Fibroblast of upper back skin (primary cell): ENCODE data around the gene CCDC174.

Source experiments
- DNase-seq: peaks from one replicate; pipeline ENCODE4 v3.0.0-alpha.2; 2013

CCDC174 gene

DNA sequence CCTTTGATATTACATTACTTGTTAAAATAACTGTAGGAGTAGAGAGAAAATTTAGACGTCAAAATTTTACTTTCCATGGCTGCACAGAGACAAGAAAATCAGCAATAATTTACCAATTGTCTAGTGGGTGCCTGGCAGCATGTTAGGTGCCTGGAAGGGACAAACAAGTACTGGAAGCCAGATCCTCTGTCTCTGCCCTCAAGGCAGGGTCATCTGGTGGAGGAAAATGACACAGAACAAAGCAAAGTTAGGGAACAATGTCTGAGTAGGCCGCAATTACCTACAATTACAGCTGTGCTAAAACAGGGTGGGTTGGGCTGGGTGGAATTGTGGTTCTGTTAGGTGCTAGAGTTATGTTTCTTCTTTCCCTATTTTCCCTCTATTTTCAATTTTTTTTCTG lies 7.4 kb downstream of the CCDC174 start:
- DNase-seq: no peak

DNA sequence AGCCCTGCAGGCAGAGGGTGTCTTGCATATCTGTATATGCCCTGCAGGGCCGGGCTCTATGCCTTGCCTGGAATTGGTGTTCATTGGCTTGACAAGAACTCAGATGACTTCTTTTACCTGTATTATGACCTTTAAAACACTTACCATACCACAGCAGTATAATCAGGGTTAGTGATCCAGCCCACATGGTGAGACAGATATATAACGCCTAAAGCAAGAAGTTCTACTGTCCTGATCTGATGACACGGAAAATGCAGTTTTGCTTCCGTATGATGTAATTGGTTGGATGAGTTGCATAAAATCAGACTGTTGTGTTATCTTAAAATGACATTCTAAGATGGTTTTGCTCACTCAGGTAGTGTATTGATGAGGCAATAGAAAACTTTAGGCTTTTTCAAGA lies 9.4 kb downstream of the CCDC174 start:
- no peak for DNase-seq

DNA sequence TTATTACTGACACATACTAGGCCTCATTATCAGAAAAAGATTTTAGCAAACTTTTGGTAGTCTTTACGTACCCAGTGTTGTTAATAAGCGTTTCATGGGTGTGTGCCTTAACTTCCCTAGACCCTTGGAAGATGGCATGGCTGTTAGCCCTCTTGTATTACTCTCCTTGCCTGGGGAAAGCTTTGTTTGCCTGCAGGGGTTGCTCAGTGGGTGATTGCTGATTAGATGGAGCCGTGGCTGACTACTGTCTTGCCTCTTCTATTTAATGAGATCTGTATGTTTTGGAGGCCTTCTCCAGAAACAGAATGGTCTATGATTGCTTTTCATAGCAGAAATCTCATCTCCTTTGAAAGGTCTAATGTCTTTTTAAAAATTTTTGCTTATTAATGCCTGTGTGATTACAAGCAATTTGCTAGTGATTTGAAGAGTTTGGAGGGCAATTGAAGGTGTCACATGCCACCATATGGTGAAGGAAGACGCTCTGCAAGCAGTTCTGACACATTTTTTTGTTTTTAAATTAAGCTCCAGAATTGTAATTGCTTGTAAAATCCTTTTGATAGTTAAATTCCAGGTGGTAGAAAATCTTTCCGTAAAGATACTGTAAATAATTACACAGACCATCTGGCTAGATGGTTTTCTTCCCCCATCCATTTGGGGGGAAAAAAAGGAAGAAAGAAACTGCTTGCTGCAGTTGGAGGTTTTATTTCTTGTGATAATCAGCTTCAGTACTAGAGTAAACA lies 12.0 kb downstream of the CCDC174 start:
- DNase-seq: no peak

DNA sequence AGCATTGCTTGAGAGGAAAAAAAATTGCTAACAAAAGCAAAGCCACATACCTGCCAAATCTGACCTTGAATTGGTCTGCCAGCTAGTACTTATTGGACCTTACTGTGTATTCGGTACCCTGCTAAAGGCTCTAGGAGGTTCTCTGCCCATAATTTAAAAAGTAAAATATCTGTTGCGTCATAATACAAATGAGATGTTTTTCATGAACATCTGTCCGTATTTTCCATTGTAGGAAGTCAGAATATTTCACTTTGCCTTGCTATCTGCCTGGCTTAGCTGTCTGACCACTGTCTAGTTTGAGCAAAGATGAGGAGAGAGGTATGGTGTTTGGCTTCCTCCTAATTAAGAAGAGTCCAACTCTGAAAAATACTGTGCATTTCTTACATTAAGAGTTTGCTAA lies 12.6 kb downstream of the CCDC174 start:
- no peak for DNase-seq

DNA sequence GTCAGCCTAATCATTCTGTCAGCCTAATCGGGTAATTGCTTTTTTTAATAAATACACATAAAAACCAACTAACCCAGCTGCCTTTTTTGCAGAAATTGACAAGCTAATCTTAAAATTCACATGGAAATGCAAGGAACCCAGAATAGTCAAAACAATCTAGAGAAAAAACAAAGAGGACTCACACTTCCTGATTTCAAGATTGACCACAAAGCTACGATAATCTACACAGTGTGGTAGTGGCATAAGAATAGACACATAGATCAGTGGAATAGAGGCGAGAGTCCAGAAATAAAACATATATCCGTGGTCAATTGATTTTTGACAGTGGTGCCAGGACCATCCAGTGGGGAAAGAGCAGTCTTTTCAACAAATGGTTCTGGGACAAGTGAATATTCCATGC lies 21.0 kb downstream of the CCDC174 start:
- DNase-seq: no peak

DNA sequence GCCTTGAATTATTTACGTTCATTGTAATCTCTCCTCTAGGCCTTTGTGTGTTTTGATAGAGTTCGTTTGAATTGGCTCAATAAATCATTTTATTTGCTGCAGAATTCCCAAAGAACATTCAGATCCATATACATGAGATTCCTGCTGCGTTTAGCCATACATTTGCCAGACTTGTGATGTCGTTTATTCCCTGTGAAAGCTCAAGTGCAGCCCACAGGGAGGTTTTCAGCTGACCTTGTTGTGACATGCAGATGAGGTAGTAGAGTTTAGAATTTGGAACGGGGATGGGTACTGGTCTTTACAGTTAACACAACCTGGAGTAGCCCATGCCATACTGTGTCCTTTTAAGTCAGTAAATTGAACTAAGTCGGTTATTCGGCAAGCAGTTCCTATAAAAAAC lies 23.3 kb downstream of the CCDC174 start, which contains the start of gene C3orf20:
Gene C3orf20 (plus strand): TSS at position 301 of the 400 bp plus-strand sequence. CDS start 7,573 bp downstream, outside the sequence.
- DNase-seq: no peak

DNA sequence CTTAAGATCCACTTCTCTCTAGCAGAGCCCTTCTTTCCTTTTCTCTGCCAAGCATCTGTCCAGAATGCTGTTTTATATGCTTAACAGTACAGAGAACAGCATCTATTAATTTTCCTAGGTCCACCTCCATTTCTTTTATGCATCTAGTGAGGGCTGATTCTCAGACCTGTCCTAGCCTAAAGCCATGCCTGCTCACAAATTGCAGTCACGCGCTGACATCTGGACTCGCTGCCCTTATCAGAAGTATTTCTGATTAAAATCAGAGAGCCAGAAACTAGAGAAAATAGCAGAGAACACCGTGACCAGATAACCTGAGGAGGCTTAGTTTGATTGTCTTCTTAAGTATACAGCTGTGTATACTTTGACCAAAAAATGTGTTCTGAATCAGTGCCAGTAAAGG lies 25.3 kb downstream of the CCDC174 start:
- no peak for DNase-seq

DNA sequence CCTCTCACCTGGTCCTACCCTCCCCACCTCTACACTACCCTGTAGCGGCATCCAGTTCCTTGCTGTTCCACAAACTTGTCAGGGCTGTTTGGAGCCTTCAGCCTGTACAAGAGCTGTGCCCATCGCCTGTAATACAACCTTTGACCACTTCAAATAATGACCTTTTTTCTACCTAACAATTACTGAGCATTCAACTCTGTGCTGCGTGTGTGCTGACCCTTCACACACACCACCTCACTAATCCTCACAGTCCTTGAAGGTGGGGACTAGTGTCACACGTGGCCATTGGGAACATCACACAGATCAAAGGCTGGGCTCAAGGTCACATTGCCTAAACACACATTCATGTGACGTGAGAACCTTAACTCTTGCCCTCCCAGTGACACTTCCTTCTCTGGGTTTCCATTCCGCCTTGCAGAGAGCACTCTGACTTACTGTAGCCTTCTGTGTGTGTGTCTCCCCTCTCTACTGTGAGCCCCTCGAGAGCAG lies 26.5 kb downstream of the CCDC174 start:
- no peak for DNase-seq

DNA sequence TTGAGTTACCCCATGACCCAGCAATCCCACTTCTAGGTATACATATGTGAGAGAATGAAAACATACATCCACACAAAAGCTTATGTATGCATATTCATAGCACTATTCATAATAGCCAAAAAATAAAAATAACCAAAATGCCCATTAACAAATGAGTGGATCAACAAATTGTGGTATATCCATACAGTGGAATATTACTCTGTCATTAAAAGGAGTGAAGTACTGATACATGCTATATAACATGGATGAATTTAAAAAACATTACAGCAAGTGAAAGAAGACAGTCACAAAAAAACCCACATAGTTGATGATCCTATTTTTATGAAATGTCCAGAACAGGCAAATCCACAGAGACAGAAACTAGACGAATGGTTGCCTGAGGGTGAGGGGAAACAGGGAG lies 28.6 kb downstream of the CCDC174 start:
- no peak for DNase-seq

DNA sequence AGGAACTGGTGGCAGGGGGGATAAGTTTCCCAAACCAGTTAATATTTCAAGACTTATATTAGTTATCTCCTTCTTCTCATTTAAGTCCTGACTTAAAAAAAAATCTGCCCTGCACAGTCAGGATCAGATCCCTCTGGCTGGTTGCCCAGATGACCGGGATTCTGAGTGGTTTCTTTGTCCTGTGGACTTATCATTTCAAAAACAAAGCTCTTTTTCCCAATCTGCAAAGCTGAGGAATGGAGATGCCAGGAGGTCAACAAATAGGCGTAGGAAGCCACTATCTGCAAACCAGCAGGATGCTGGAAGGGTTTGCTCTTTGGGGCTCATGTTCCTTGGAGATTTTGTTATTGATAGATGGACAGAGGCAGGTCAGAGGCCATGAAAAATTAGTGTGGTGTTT lies 29.2 kb downstream of the CCDC174 start:
- DNase-seq: no peak

DNA sequence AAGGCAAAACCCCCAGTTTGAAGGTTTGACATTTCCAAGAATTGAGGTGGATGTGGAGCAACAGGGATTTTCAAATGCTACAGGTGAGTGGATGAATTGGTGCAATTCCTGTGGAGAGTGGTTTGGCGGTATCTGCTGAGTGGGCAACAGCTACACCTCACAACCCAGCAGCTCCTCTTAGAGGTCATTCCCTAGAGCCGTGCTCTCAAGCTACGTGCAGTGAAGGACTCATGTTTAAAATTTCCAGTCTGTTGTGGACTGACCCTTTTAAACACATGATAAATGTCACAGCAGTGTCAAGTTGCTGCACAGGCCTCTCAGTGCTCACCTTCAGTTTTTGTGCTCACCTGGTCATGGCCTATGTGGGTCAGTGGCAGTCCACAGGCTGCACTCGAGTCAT lies 32.9 kb downstream of the CCDC174 start:
- DNase-seq: no peak

DNA sequence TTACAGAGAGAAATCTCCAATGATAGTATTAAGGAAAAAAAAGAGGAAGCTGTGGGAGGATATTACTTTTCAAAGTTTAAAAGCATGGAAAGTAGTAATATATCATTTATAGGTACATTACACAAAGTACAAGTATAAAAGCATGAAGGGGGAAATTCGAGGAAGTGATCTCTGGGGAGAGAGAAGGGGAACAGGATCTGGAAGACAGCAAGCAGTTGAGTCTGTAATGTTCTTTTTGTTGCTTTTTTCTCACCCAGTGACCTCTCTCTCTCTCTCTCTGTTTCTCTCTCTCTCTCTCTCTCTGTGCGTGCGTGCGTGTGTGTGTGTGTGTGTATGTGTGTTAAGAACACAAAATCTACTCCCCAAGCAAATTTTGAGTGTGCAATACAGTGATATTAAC lies 33.6 kb downstream of the CCDC174 start:
- no peak for DNase-seq

DNA sequence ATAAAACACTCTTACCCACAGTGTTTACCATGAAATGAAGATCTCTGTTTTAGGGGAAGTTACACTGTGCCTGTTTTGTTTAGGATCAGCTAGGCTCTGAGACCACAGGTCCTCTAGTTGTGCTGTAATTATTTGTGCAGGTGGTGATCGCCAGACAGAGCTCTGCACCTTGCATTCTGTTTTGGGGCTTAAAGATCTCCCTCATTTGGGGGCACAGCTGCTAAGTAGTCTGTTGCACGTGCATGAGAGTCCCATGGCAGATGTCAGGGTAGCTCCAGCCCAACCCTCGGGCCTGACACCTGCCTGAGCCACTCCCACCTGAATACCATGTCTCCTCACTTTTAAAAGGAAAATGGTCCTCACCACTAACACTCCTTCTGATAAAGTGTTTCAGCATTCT lies 35.8 kb downstream of the CCDC174 start:
- no peak for DNase-seq

DNA sequence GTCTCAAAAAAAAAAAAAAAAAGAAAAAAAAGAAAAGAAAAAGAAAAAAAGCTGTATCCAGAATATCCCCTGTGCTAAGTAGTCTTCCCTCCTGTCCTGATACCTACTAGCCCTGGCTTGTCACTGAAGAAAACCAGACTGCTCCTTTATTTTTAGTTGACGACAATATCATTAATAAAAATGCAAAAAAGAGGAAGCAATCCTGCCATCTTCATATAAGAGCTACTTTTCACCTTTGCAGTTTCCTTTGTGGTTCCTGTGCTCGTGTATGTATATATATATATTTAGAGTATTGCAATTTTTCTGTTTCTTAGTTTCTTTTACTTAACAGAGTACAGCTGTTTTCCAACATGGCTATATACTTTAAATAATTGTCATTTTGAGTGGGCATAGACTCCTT lies 37.0 kb downstream of the CCDC174 start:
- no peak for DNase-seq

DNA sequence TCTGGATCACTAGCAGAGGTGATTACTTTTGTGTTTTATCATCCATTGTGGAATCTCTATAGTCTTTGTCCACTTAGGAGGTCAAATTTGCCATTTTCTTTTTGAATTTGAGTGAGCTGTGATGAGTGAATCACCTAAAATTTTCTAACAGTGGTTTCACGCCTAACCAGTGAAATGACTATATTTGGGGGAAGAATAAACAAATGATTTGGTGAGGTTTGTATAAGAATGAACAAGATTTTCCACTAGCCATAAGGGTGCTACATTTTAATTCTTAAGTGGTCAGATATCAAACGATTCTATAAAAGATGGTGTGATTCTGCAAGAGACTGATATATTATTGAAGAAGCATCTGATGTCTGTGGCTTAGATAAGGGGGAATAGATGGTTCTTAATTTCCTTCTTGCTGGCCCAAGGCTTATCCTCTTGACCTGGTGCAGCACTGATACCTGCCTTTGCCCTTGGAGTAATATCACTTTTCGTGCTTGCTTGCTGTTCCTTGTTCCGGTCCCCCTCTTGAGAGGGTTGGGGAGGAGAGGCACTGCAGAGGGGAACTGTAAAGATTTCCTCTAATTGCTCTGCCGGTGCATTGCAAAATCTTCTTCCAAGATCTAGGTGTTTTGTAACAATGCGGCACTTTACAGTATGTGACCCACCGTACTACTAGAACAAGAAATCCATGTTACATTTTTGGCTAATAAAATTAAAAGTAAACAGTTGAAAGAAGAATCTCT lies 37.9 kb downstream of the CCDC174 start:
- DNase-seq: no peak

DNA sequence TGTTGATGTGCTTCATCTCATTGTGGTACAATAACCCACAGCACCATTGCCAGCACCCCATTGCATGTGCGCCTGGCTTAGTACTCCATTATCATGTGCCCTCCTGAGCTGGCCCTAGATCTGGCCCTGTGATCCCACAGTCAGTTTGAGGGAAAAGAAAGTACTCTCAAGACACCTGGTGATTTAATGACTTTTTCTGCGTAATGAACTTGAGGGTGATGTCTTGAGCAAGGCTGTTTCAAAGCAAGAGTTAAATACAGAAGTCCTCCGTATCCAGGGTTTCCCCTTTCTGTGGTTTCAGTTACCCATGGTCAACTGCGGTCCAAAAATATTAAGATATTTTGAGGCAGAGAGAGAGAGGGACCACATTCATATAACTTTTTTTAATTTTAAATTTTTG lies 39.7 kb downstream of the CCDC174 start:
- no peak for DNase-seq

DNA sequence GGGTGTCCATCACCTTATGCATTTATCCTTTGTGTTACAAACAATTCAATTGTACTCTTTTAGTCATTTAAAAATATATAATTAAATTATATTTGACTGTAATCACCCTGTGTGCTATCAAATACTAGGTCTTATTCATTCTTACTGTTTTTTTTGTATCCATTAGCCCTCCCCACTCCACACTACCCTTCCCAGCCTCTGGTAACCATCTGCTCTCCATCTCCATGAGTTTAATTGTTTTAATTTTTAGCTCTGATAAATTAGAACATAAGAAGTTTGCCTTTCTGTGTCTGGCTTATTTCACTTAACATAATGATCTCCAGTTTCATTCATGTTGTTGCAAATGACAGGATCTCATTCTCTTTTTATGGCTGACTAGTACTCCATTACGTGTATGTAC lies 40.2 kb downstream of the CCDC174 start:
- DNase-seq: no peak

DNA sequence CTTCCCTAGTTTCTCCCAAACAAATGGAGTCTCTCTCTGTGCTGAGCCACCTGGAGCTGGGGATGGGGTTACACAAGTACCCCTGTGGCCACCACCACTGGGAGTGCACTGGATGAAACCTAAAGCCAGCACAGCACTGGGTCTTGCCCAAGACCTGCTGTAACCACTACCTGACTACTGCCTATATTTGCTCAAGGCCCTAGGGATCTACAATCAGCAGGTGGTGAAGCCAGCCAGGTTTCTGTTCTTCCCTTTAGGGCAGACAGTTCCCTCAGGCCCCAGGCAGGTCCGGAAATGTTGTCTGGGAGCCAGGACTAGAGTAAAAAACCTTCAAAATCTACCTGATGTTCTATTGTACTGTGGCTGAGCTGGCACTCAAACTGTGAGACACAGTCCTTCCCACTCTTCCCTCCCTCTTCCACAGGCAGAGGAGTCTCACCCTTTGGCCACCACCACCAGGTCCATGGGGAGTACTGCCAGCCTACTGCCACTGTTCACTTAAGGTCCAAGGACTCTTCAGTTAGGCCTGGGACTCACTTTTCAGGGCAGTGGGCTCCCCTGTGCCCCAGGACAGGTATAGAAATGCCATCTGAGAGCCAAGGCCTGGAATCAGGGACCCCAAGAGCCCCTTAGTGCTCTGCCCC lies 47.2 kb downstream of the CCDC174 start:
- no peak for DNase-seq

DNA sequence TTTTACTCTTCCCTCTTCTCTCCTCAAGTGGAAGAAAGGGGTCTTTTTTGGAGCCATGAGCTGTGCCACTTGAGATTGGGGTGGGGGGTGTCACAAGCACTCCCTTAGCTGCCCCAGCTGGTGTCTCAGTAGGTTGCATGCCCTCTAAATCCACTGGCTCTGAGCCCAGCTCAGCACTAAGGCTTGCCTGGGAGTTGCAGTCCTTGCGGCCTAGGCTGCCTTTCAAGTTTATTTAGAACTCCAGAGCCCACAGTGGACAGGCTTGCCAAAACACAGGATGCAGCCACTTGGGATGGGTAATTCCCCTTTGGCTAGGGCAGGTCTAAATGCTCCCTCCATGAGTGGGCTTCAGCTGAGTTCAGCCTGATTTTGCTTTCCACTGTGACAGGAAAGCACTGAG lies 48.1 kb downstream of the CCDC174 start:
- DNase-seq: no peak

DNA sequence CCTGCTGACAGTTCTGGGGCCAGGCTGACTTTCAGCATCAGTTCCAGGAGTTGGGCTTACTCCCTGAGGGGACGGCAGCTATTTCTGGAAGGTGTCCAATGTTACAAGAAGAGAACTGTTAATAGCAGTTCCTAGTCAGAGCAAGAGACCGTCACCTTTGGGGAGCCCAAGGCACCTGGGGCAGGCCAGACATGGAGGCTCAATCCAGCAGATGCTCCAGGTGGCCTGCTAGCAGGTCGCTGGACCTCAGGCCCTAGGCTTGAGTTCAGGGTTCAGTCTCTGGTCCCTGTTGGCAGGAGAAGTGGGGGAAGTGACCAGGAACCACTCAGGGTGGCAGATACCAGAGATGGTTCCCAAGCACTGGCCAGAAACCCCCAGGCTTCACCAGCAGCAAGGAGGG lies 49.3 kb downstream of the CCDC174 start:
- DNase-seq: no peak

DNA sequence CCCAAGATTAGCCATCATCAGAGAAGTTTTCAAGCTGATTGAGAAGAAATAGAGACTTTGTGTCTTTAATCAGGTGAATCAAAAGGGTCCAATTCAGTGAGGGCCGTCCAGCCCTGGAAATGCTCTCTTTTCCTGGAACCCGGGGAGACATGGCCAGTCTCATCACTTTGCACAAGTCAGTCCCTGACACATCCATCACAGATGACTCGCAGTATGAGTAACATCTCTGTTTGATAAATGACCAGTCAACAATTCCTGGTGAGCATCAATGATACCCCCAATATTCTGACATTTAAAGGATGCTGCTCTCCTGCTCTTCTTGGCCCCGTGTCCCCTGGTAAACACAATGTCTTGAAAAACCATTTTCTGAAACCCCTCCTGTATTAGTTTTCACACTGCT lies 50.1 kb downstream of the CCDC174 start:
- no peak for DNase-seq

DNA sequence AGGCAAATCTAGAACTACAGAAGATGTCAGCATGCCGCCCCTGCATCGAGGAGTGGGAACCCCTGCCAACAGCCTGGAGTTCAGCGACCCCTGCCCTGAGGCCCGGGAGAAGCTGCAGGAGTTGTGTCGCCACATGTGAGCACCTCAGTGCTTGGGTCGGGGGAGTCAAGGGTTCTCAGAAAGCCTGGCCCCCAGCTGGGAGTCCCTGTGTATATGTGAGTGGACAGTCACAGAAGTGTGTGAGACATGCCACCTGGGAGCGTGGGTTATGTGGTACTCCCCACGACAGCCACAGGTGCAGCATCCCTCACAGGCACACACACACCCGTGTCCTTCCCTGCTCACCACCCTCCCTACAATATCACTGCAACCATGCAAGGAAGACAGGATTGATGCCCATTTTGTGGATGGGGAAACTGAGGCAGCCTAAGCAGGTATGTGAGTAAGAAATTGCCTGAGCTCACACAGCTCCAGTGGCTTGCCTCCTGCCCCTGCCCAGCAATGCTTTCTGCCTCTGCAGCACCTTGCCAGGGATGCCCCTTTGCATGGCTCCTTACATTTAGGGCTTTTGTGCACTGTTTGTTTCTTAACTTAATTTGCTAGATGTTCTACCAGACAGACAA lies 51.7 kb downstream of the CCDC174 start:
- DNase-seq: no peak

DNA sequence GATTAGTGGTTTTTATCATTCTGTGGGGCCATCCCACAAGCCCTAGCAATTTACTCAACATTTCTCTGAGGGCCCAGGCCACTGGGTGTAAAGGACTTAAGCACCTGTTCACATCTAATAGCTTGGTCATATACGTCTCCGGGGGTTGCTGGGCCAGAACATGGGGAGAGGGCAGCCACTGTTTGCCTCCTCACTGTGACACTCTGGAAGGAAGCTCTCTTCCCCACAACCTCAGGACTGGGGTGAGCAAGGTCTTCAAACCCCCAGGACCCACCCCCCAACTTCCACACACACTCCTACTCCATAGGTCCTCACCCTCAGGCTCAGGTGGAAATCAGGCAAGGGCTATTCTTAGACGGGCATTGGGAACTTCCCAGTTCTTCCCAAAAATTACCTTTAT lies 52.2 kb downstream of the CCDC174 start:
- DNase-seq: no peak

DNA sequence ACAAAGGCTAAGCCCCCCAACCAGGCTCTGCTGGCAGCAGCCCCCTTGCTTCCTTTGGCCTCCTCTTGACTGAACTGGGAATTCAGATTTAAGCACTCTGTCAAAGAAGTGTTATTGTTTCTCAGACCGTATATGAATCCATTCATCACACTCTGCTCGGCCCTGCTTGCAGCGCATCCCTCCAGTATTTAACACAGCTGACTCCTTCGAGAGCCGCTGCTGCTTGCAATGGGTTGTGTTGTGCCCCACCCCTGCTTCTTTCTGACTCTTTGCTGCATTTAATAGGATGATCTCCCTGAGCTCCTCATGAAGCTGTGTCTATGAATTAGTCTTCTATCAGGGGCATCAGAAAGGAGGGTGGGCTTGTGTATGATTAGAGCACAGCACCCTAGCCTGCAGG lies 54.5 kb downstream of the CCDC174 start:
- no peak for DNase-seq
